PC-3 (cell line): Measurements from ENCODE around the gene SELENOV. TPM values are rescaled to one million over a fixed set of nuclear protein-coding genes. Genes with fewer than 3 reads are reported as not detected.

ENCODE experiments used
- ATAC-seq: fragments of 200-7000 bp; cut with Tn5 transposase; 2 replicates; pipeline ENCODE4 v1.9.1; 2020; ENCODE audit warnings: mild to moderate bottlenecking, moderate library complexity
- BruUV-seq: library from RNA; stranded (reverse); fragments of 400-500 nt; replicated peaks from 2 replicates; lab custom pipeline; 2021; lab: Mats Ljungman, UMichigan
- CTCF ChIA-PET: fragments of 300-600 bp; sonication (Branson Sonifier 250); formaldehyde crosslinking; loops from one replicate; lab custom pipeline; 2022; ENCODE audit warnings: antibody characterized with exemption; lab: Charles Lee
- POLR2A ChIA-PET: fragments of 300-600 bp; sonication (Branson Sonifier 250); formaldehyde crosslinking; loops from one replicate; lab custom pipeline; 2022; ENCODE audit warnings: antibody characterized with exemption; ENCODE audit not compliant: unreplicated experiment; lab: Charles Lee
- DNase-seq: peaks from one replicate; pipeline ENCODE4 v3.0.0-alpha.2; 2015
- H2AFZ ChIP-seq: fragments of 300-600 bp; sonication (generic); 2 replicates; pipeline ENCODE4 v1.6.0; 2016; ENCODE audit warnings: antibody characterized with exemption, low read length
- H3F3A ChIP-seq: fragments of 300-600 bp; sonication (generic); one replicate; pipeline ENCODE4 v1.6.0; 2017; ENCODE audit warnings: antibody characterized with exemption, low read length, control low read depth, mild to moderate bottlenecking; ENCODE audit not compliant: unreplicated experiment
- H3K27ac ChIP-seq: fragments of 300-600 bp; sonication (generic); 2 replicates; pipeline ENCODE4 v1.5.1; 2016; ENCODE audit warnings: mild to moderate bottlenecking, low read length
- H3K27me3 ChIP-seq: fragments of 300-600 bp; sonication (generic); 2 replicates; pipeline ENCODE4 v1.6.1; 2016; ENCODE audit warnings: low read length, mixed read lengths
- H3K36me3 ChIP-seq: fragments of 300-600 bp; sonication (generic); 2 replicates; pipeline ENCODE4 v1.6.1; 2016; ENCODE audit warnings: low read depth, mixed run types, low read length, mixed read lengths
- H3K4me1 ChIP-seq: fragments of 300-600 bp; sonication (generic); 2 replicates; pipeline ENCODE4 v1.5.1; 2016; ENCODE audit warnings: low read length; ENCODE audit not compliant: insufficient read depth
- H3K4me2 ChIP-seq: fragments of 300-600 bp; sonication (generic); 2 replicates; pipeline ENCODE4 v1.6.0; 2016; ENCODE audit warnings: low read length
- H3K4me3 ChIP-seq: fragments of 300-600 bp; sonication (generic); 2 replicates; pipeline ENCODE4 v1.5.1; 2016; ENCODE audit warnings: mild to moderate bottlenecking, low read length, mixed read lengths
- H3K79me2 ChIP-seq: fragments of 300-600 bp; sonication (generic); 2 replicates; pipeline ENCODE4 v1.6.1; 2017; ENCODE audit warnings: low read length, mixed read lengths
- H3K9ac ChIP-seq: fragments of 300-600 bp; sonication (generic); 2 replicates; pipeline ENCODE4 v1.6.0; 2016; ENCODE audit warnings: mild to moderate bottlenecking, low read length
- H3K9me2 ChIP-seq: fragments of 300-600 bp; sonication (generic); replicated peaks from 2 replicates; pipeline ENCODE4 v1.6.1; 2016; ENCODE audit warnings: mixed run types, low read length, mixed read lengths
- H3K9me3 ChIP-seq: fragments of 300-600 bp; sonication (generic); 2 replicates; pipeline ENCODE4 v1.6.1; 2016; ENCODE audit warnings: low read length, mixed read lengths
- H4K20me1 ChIP-seq: fragments of 300-600 bp; sonication (generic); 2 replicates; pipeline ENCODE4 v1.6.1; 2016; ENCODE audit warnings: low read length, mixed read lengths
- CTCF ChIP-seq: fragments of 300-600 bp; sonication (generic); conservative IDR thresholded peaks from 2 replicates; pipeline ENCODE4 v1.5.1; 2017; ENCODE audit warnings: antibody characterized with exemption, low read depth, mild to moderate bottlenecking, low read length
- EZH2 ChIP-seq: fragments of 300-600 bp; sonication (generic); IDR thresholded peaks from one replicate; pipeline ENCODE4 v1.6.1; 2017; ENCODE audit warnings: antibody characterized with exemption, mild to moderate bottlenecking, low read length; ENCODE audit not compliant: unreplicated experiment
- EZH2phosphoT487 ChIP-seq: fragments of 300-600 bp; sonication (generic); IDR thresholded peaks from 2 replicates; pipeline ENCODE4 v1.6.1; 2018; ENCODE audit warnings: mild to moderate bottlenecking, antibody characterized with exemption, low read length, borderline replicate concordance
- intact Hi-C: fragments of 100-400 bp; cut with micrococcal nuclease; formaldehyde crosslinking; loops from 2 replicates; pipeline ENCODE4 v1.9.0; 2023
- total RNA-seq: library from RNA; depleted of rRNA; stranded (reverse); fragments of >200 nt; gene quantifications from 2 replicates; pipeline ENCODE4 v1.2.3, GENCODE V29; 2014; rRNA removed

The SELENOV gene
- total RNA-seq, 1 experiment from 2014 or later = not detected

GRCh38 chr19:39566064-39566463, 51.1 kb downstream of the SELENOV start:
- ChIA-PET CTCF (interaction anchor here (0.5 kb wide), 1 partner anchor 190 kb away, joined by 3 read pairs; no protein-coding TSS in a partner anchor), POLR2A (no interaction called here)
- TF ChIP-seq CTCF (no peak), EZH2phosphoT487 (no peak), EZH2 (no peak)
- no peak overlapping the region for H3K27ac ChIP-seq
- H3K79me2 ChIP-seq = no peaks in the 10 kb centered on the region
- peaks cover 15% of the 10 kb centered on the region for H3K4me1 ChIP-seq
- no peaks in the 10 kb centered on the region for H3K9me3 ChIP-seq
- DNase-seq = no peak
- H3K9me2 ChIP-seq = no peaks in the 10 kb centered on the region
- no peaks in the 10 kb centered on the region for H3K36me3 ChIP-seq
- no peaks in the 10 kb centered on the region for H3K27me3 ChIP-seq
- no peak overlapping the region for H3K4me2 ChIP-seq
- intact Hi-C loops = no loop called here
- ATAC-seq = no peak
- no peaks in the 10 kb centered on the region for H4K20me1 ChIP-seq
- BruUV-seq = no TSS peak
- H2AFZ ChIP-seq = no peak overlapping the region
- no peak overlapping the region for H3K4me3 ChIP-seq
- no peak overlapping the region for H3K9ac ChIP-seq
- no peaks in the 10 kb centered on the region for H3F3A ChIP-seq

GRCh38 chr19:39568604-39569003, 53.7 kb downstream of the SELENOV start:
- Histone ChIP-seq H3K79me2 (no peaks in the 10 kb centered on the region), H3K9me3 (no peaks in the 10 kb centered on the region), H3K27me3 (no peaks in the 10 kb centered on the region), H3K4me1 (peaks cover 6% of the 10 kb centered on the region), H2AFZ (no peak overlapping the region), H4K20me1 (no peaks in the 10 kb centered on the region), H3K4me3 (no peak overlapping the region), H3K9ac (no peak overlapping the region), H3K9me2 (no peaks in the 10 kb centered on the region), H3K27ac (no peak overlapping the region), H3K4me2 (0 out of 2 replicates have a peak overlapping the region, but pooled peaks have one; percentile 27), H3F3A (no peaks in the 10 kb centered on the region), H3K36me3 (no peaks in the 10 kb centered on the region)
- no peak for TF ChIP-seq EZH2
- no peak for TF ChIP-seq EZH2phosphoT487
- no peak for TF ChIP-seq CTCF
- peak; percentile 56 for DNase-seq
- intact Hi-C loops = no loop called here
- no peak for ATAC-seq
- ChIA-PET POLR2A (no interaction called here), CTCF (no interaction called here)
- BruUV-seq = no TSS peak

Other genes starting within 250 kb of the SELENOV start
- not detected in 2 replicates for gene IFNL2, start 246.7 kb upstream of the SELENOV start, total RNA-seq
- gene IFNL1, start 218.7 kb upstream of the SELENOV start, total RNA-seq = not detected in 2 replicates
- gene LRFN1, start 194.3 kb upstream of the SELENOV start, total RNA-seq = 3.6 and 6.7 TPM in 2 replicates
- 0.36 TPM in 1 of 2 replicates, not detected in the other for gene GMFG, start 179.1 kb upstream of the SELENOV start, total RNA-seq
- 80.4 and 93.8 TPM in 2 replicates for gene SAMD4B, start 172.7 kb upstream of the SELENOV start, total RNA-seq
- gene PAF1, start 124.0 kb upstream of the SELENOV start, total RNA-seq = 50.7 and 56.6 TPM in 2 replicates
- 17.0 and 30.1 TPM in 2 replicates for gene MED29, start 123.8 kb upstream of the SELENOV start, total RNA-seq
- gene ZFP36, start 108.3 kb upstream of the SELENOV start, total RNA-seq = 32.7 and 68.4 TPM in 2 replicates
- 8.3 and 10.6 TPM in 2 replicates for gene PLEKHG2, start 102.5 kb upstream of the SELENOV start, total RNA-seq
- 294 and 418 TPM in 2 replicates for gene RPS16, start 79.2 kb upstream of the SELENOV start, total RNA-seq
- 59.9 and 95.0 TPM in 2 replicates for gene SUPT5H, start 69.6 kb upstream of the SELENOV start, total RNA-seq
- 97.2 and 123 TPM in 2 replicates for gene TIMM50, start 34.3 kb upstream of the SELENOV start, total RNA-seq
- gene DLL3, start 16.2 kb upstream of the SELENOV start, total RNA-seq = 7.2 and 8.7 TPM in 2 replicates
- gene EID2B, start 17.7 kb downstream of the SELENOV start, total RNA-seq = 2.1 and 3.5 TPM in 2 replicates
- 11.3 and 22.9 TPM in 2 replicates for gene EID2, start 25.0 kb downstream of the SELENOV start, total RNA-seq
- not detected in 2 replicates for gene LGALS13, start 87.4 kb downstream of the SELENOV start, total RNA-seq
- not detected in 2 replicates for gene LGALS16, start 140.8 kb downstream of the SELENOV start, total RNA-seq
- gene LGALS14, start 189.3 kb downstream of the SELENOV start, total RNA-seq = not detected in 2 replicates
- gene CLC, start 222.9 kb downstream of the SELENOV start, total RNA-seq = not detected in 2 replicates